Activated naive CD8-positive, alpha-beta T cell treated with anti-CD3 and anti-CD28 coated beads, Interleukin-2, amount 50 U/mL, for 16 hours (primary cell): ENCODE measurements around the gene GLRX5.

Experiments used
- DNase-seq: peaks from one replicate; pipeline ENCODE4 v3.0.0-alpha.2; 2020; ENCODE audit warnings: low read depth, low spot score

The GLRX5 gene

DNA sequence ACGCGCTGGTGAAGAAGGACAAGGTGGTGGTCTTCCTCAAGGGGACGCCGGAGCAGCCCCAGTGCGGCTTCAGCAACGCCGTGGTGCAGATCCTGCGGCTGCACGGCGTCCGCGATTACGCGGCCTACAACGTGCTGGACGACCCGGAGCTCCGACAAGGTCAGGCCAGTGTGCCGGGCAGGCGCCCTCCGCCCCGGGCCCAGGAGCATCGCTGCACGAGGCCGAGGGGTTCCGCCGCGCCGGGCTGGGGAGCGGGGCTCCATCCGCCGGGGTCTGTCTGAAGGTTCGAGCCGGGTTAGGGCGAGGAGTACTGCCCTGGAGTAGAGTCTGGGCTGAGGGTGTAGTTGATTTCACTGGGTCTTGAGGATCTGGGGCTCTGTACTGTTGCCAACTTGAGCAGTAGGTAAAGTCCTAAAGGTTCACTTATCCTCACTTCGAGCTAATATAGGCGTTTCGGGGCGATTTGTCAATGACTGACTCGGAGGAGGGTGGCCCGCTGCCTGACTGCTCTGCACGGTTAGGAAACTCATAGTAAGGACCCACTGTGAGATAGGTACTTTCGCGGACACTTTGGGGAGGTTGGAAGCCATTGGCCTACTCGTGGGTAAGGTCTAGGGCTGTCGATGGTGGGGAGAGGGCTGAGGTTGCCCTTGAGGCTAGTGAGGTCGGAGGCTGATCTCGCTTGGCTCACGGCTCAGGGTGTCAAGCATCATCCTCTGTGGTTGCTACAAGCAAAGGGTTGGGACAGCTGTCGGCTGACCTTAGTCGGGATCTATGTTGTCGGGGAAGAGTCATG is 574 bp downstream of the GLRX5 start:
- DNase-seq, result no peak

DNA sequence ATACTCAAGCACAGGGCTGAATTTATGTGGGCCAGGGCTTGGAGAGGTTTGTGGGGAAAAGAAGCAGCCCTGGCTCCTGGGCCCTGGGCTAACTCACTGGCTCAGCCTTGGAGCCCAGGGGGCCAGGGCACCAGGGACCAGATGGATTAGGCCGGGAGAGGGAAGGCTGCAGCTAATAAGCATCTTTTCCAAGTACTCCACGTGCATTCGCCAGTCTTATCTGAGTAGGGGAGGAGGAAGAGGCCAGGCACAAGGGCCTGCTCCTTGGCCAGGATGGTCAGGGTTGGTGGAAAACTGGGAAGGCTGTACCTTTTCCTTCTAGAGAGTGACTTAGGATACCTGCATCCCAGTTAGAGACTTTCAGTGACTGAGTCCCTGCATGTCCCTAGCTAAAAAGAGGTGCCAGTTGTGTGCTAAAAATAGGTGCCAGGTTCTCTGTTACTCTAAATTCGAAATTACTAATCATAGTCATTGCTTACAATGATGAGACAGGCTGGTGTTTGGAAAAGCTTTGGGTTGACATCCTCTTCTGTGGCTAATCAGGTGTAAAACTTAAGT is 1.3 kb downstream of the GLRX5 start:
- DNase-seq, result no peak

DNA sequence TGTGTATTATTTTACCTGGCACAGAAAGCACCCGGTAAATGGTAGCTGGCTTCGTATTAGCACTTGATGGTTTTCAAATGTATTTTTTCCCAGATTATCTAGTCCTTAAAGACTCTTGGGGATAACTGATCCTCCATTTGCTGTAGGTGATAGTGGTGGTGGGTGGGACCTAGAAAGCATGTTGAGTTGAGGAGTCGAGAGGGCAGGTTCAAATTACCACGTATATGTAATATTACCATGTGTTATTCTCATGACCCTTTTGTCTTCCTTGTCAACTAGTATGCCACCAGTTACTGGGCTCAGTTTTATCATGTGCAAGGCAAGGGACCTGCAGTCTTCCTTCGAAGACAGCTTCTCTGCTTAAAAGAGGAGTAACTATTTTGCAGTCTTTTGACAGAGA is 1.8 kb downstream of the GLRX5 start:
- DNase-seq, result no peak

DNA sequence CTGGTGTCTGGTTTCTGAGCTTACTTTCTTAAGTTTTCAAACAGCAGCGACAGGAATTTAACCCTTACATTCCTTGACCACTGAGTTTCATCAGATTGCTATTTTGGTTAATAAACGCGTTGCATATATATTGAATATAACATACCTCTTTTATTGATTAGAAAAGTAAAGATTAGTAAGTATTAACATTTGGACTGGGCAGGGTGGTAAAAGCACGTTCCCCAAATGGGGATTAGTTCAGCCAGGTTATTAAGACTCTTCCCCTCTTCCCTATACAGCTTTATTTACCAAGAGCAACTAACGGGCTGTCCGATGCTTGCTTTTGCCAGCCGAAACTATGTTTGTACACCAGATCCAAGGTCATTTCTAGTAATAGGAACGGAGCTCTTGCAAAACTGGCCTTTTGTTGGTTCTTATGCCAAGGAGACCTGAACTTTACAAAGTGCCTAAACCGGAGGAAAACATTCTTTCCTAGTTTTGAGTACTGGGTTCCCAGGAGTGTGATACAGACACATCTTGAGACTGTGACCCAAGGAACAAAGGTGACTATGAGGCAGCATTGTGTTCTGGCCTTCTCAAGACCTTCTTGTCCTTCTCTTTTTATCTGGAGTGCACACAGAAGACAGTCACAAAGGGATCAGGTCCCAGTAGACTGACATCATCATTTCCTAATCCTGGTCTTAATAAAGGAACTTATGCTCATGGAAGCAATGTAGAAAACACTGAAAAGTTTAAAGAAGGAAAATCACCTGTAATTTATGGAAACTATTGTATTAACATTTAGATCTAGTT is 2.6 kb downstream of the GLRX5 start:
- no peak for DNase-seq

DNA sequence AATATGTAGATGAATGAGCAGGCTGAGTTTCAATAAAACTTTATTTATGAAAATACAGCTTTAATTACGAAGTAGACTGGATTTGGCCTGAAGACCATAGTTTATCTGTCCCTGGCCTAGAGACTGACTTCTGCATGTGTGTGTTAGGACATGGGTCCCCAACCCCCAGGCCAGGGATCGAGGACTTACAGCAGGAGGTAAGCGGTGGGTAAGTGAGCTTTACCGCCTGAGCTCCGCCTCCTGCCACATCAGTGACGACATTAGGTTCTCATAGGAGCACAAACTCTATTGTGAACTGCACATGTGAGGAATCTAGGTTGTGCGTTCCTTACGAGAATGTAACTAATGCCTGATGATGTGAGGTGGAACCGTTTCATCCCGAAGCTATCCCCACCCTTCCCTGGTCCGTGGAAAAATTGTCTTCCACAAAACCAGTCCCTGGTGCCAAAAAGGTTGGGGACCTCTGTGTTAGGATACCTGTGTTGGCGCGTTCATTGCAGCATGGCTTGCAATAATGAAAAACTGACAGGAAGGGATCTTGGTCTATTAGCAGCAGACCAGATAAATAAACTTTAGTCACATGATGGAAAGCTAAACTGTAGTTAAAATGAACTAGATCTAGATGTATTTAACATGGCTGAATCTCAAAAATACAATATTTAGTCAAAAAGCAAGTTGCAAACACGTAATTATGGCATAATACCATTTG is 4.1 kb downstream of the GLRX5 start:
- DNase-seq, result no peak

DNA sequence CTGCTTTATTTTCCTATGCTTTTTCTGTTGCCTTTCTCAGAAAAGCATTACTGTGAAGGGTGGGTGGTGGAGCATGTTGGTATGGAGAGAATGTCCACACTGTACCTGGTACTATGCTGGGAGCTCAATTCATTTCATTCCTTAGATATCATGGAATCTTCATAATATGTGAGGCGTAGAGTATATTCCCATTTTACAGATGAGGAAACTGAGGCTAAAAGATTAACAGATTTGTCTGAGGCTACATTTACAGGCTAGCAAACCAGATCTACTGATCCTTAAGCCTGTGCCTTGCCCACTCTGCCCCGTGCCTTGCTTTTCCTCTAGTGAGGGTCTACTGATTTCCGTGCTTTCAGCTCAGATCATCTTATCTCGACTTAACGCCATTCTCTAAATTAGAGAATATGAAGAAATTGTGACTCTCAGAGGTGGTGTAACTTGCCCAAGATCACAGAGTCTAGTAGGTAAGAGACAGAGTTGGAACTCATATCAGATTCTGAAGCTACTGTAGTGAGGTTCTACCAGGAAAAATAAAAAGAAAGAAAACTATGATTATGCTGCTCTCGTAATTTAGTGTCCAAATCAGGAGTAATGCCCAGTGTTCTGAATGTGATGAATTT is 5.5 kb downstream of the GLRX5 start:
- no peak for DNase-seq

DNA sequence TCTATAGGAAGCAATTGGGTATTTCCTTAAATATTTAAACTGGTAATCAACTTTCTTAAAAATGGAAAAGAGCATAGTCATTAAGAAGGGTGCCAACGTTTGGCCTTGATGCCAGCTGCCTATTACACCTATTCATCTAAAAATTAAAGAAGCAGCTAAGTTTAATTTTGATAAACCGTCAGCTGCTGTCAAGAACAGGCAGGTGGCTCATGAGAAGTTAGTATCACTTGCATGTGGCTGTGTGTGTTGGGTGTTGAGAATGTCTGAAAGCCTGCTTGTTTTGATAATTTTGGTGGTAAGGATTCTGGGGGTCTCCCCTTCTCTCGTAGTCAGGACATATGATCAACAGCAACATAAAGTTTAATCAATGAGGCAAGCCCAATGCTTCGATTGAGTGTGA is 6.5 kb downstream of the GLRX5 start:
- DNase-seq, result no peak

DNA sequence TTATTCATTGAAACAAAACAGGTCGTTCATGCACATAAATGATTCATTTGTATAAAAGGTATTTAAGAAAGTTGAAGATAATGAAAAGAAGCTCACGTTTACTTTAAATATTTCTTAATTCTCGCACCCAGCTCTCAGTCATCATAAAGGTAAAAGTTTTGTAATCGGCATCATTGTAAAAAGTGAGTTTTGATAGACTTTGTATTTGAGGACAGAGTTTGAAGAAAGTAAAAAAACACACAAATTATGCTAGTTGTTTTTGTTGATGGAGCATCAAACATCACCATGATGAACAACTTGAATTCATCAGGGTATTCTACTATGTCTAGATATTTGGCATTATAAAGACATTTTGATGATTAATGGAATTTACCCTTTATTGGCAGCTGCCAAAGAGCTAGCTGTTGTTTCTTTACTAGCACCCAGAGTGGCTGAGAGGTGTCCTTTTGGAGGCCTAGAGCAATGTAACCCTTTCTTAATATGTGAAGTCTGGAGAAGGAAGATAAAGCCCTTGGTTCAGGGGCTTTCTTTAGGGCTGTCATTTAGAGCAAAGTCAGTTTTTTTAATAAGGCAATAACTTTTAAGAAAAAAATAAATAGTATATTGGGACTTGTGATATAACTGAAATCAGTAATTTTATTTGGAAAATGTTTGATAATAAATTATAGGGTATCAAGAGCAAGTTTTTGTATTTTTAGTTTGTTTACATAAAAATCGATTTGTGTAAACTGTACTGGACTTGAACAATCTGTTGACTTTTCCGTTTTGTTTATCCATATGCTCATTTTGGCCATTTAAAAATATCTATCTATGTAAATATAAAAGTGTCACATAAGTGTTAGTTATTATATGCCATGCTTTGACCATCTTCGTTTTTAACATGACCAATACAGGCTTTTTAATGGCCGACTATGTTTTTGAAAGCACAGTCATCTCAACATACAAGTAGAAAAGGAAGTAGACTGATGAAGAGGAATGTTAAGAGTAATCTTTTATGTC is 7.4 kb downstream of the GLRX5 start:
- no peak for DNase-seq

DNA sequence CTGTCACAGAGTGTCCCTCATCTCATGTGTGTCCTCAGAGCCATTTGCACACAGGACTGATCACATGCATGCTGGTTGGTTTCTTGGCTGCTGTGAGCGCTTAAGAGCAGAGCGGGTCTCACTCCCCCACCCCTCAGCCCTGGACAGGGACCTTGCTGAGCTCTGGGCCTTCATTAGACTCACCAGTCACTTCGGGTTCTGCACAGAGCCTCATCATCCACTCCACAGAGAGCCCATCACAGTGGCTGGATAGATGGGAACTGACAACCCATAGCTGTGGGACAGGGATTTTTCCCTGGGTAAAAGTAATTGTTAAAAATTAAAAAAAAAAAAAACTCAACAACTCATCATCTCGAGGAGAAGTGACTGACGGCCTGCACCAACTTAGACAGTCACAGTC is 8.2 kb downstream of the GLRX5 start:
- DNase-seq, result no peak

DNA sequence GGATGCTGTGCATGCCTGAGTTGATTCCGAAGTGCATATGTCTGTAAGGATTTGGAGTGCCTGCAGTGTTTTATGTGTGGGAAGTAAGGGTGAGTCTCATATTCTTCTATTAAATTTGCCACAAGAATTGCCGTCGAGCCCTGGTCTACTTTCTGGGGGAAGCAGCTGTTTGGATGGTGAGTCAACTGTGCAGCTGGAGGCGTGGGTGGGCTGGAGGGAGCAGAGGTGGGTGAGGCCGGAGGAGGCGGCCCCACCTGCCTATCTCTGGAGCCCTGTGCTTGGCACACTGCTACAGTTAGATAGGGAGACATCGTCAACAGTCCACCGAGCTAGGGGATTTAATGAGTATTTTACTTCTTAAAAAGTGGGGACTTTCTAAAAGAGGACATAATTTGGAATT is 9.7 kb downstream of the GLRX5 start:
- no peak for DNase-seq

DNA sequence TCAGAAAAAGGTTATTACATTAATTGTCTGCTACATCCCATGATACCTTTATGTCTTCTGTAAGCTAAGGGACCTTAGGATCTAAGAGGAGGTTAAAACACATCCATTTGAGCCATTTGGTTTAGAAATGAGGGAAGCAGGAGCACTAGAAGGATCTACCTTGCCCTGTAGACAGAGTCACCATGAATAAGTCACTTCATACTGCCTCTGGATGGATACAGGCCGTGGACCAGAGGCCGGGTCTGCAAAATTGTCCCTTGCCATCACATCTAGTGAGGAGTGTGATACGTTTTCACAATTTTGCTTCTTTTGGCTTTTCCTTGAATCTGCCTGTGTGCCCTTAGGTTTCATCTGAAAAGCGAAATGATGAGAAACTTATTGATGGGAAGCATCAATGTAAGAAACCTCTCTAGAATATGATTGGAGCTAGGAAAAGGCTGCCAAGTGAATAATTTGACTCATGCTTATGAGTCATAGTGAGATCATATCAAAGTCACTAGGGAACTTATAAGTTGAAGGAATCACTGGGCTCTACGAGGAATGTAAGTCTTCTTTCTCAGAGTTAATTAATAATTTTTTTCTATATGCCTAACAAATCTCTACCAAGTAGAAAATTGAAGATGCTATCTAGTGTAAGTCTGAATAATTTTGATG is 10.8 kb downstream of the GLRX5 start:
- no peak for DNase-seq

DNA sequence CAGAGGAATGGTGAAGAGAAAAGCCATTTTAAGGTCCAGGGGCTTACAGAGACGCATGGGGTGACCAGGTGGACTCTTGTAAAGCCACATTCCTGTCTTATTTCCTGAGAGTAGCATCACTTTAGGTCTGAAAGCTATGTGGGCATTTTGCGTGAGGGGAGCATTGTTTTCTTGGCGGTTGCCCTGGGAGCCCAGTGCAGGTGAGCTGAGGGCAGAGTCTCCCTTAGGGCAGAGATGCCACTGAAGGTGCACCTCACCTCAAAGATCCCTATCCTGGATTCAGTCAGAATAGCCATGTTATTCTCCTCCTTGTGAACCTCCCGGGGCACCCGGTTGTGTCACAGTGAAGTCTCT is 12.4 kb downstream of the GLRX5 start:
- DNase-seq, result no peak

DNA sequence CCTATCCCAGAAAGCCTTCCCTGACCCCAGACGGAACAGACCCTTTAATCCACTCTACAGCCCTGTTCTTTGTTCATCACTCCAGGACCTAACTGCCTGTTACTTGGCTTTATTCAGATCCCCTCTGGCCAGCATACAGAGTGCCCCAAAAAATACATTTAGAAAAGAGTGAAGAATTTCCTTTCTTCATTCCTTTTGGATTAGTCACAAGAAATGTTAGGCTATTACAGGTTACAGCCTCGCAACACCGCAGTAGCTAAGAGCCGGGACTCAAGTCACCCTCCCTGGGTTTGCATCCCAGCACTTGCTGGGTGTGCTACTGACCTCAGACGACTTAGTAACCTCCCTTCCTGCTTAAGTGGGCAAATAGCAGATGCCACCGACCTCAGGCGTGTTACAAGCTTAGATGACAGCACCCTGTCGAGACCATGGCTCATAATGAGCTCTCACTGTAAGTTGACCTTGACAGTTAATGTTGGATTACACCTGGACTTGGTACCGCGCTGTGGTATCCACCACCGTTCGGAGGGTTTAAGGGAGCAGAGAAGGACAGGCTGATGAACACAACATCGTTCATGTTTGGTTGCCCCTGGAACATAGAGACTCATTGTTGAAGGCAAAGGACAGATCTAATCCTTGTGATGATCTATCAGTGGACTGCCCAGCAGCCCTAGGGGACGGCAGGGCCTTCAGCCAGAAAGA is 12.9 kb downstream of the GLRX5 start:
- DNase-seq, result no peak

DNA sequence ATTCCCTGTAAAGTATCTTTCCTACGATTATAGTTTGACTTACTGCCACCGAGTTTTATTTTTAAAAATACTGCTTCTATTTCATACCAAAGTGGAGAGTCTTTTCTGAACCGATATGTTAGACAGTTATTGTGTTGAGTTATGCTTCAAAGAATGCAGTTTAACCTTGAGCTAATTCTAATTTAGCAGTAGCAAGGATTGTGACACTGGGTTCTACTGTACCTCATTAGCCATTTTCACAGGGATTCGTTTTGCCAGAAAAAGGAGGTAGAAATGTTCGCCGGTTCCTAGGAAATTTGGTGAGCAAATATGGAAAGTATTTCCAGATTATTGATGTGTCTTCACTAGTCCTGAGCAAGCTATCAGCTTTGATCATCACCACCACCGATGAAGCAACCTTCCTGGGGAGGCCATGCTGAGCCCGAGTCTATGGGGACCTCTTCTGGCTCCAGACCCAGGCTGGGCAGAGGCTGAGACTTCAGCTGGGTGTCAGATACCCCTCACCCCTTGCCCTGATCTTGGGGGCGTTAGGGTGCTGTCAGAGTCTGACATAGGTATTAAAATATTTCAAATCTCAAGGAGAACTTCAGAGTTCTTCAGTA is 13.6 kb downstream of the GLRX5 start:
- no peak for DNase-seq

DNA sequence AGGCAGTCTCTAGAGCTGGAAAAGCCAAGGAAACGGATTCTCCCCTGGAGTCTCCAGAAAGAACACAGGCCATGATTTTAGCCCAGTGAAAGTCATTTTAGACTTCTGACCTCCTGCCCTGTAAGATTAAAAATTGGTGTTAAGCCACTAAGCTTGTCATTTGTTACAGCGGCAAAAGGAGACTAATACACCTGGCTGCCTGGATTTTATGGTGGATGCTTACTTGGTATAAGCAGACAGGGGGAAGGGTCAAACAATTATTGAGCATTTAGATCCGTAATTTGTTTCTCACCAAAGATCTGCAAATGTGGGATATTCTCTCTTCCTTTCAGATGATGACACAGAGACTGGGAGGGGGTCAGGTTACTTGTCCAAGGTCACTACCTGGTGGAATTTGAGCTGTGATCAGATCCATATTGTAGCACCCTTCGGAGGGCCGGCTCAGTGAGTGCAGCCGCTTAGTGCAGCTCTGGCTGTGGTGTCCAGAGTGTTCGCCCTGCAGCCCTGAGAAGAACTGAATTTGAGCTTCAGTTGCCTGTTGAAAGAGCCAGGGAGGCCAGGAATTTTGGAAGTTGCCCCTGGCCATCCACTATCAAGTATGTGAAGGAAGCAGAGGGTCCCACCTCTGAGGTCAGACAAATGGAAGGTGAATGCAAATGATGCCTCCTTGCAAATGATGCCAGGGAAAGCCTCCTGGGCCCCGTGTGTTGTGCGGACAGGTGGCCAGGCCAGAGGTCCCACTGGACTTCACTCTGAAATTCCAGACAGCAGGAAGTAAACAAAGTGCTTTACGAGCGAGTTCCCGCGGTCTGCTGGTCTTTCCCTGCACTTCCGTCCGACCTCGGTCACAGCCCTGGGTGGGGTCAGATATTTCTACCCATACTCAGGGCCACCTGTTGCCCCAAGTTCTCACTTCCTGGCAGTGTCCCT is 15.1 kb downstream of the GLRX5 start:
- no peak for DNase-seq

DNA sequence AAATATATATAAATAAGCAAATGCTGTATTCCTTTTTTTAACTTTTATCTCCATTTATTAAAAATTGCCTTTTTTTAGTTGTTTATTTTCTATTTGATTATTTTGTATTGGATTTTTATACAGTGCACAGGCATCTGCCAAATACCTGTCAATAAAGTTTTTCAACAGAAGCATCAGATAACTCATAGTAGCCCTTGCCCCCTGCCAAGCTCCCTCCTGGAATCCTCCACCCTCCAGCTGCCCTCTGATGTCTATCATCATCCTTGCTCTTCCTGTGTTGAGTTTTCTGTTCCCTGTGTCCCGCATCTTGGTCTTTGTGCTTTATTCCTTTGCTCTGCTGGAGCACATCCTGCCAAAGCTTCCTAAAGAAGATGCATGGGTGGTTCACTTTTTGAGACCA is 16.6 kb downstream of the GLRX5 start:
- no peak for DNase-seq

DNA sequence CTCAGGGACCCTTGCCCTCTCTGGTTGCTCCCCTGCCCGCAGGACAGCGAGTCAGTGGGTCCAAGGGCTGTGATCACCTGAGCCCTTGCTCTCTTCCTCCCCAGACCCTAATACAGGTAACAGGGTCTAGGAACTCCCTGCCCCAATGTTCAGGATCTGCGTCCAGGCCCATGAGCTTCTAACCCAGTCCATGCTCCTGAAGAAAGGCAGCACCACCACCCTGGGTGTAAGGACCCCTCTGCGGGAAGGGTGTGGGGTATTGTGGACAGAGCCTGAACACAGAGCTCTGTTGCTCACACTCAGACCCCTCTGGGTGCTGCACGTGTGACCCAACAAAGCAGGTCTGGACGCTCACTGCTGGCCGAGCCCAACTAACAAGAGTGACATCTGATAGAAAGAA is 18.3 kb downstream of the GLRX5 start:
- DNase-seq, result no peak

DNA sequence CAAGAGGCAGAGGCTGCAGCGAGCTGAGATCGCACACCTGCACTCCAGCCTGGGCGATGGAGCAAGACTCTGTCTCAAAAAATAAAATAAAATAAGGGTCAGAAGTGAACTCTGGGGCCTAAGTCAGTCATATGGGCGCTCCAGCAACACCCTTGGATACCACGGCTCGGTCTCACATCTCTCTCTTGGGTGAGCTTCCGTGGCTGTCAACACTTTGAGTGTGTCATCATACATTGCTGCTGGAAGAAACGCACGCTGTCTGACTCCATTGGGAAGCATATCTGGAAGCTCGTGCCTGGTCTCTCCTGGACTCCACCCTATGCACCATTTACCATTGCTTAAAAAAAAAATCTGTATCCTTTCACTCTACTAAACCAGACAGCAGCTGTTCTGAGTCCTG is 20.2 kb downstream of the GLRX5 start:
- no peak for DNase-seq
